CD14-positive monocyte (primary cell): ENCODE results near the gene AP2S1. TPM values are rescaled to one million over a fixed set of nuclear protein-coding genes. Genes with fewer than 3 reads are reported as not detected.

Source experiments
- DNase-seq, 3 donors: peaks; one replicate each; pipeline ENCODE4 v3.0.0-alpha.2; 2011 to 2022
- H2AFZ ChIP-seq: 2 replicates; pipeline ENCODE4 v1.6.0; 2012; ENCODE audit warnings: mild to moderate bottlenecking, low read depth, low read length, inconsistent platforms; ENCODE audit not compliant: insufficient read depth, poor library complexity, severe bottlenecking
- H3K27ac ChIP-seq, 2 donors: 1 replicate in 1 of 2; 2 replicates in 1 of 2; pipeline ENCODE4 v1.5.1; 2012 to 2013; ENCODE audit warnings: low read length in 2 of 2, control low read depth in 1 of 2, inconsistent platforms in 1 of 2, low read depth in 1 of 2, mild to moderate bottlenecking in 1 of 2
- H3K27me3 ChIP-seq, 2 donors: one replicate each; pipeline versions ENCODE4 v1.6.0 to v1.6.1; 2011 to 2013; ENCODE audit warnings: low read length in 2 of 2; ENCODE audit not compliant: control insufficient read depth in 2 of 2, insufficient read depth in 2 of 2
- H3K36me3 ChIP-seq, 2 donors: replicated peaks in 1 of 2; 1 replicate in 1 of 2; 2 replicates in 1 of 2; pipeline versions ENCODE4 v1.5.1 to v1.6.1; 2012 to 2013; ENCODE audit warnings: low read length in 2 of 2, control low read depth in 1 of 2, inconsistent platforms in 1 of 2, mild to moderate bottlenecking in 1 of 2; ENCODE audit not compliant: insufficient read depth in 2 of 2, control insufficient read depth in 1 of 2
- H3K4me1 ChIP-seq, 2 donors: 1 replicate in 1 of 2; 2 replicates in 1 of 2; pipeline versions ENCODE4 v1.5.1 to v1.6.1; 2012 to 2013; ENCODE audit warnings: low read length in 2 of 2, control low read depth in 1 of 2, inconsistent platforms in 1 of 2, mild to moderate bottlenecking in 1 of 2, moderate library complexity in 1 of 2; ENCODE audit not compliant: insufficient read depth in 2 of 2, control insufficient read depth in 1 of 2
- H3K4me2 ChIP-seq: replicated peaks from 2 replicates; pipeline ENCODE3; 2012; ENCODE audit warnings: low read length, moderate library complexity, mild to moderate bottlenecking; ENCODE audit not compliant: poor library complexity, severe bottlenecking; ENCODE audit errors: extremely low read depth
- H3K4me3 ChIP-seq, 3 experiments: fragments of 200-600 bp in 1 of 3; sonication (generic) in 1 of 3; replicated peaks in 1 of 3; 1 replicate in 2 of 3; 2 replicates in 1 of 3; pipeline ENCODE4 v1.5.1; 2011 to 2013; ENCODE audit warnings: low read length in 3 of 3, mild to moderate bottlenecking in 3 of 3, control low read depth in 2 of 3, low read depth in 2 of 3, inconsistent platforms in 1 of 3, moderate library complexity in 1 of 3
- H3K79me2 ChIP-seq: 2 replicates; pipeline ENCODE4 v1.6.0; 2012; ENCODE audit warnings: mild to moderate bottlenecking, control low read depth, inconsistent platforms, low read length, moderate library complexity; ENCODE audit not compliant: insufficient read depth
- H3K9ac ChIP-seq: 2 replicates; pipeline ENCODE4 v1.6.0; 2017; ENCODE audit warnings: low read length, mild to moderate bottlenecking; ENCODE audit not compliant: insufficient read depth, poor library complexity, severe bottlenecking
- H3K9me3 ChIP-seq, 2 donors: replicated peaks in 1 of 2; 1 replicate in 1 of 2; 2 replicates in 1 of 2; pipeline versions ENCODE4 v1.5.1 to v1.6.1; 2012 to 2013; ENCODE audit warnings: low read length in 2 of 2, control low read depth in 1 of 2; ENCODE audit not compliant: control insufficient read depth in 1 of 2, insufficient read depth in 1 of 2
- H4K20me1 ChIP-seq: 2 replicates; pipeline ENCODE4 v1.6.0; 2012; ENCODE audit warnings: mild to moderate bottlenecking, low read length, control low read depth, moderate library complexity; ENCODE audit not compliant: insufficient read depth
- H3K27ac Mint-ChIP-seq, 7 donors: one replicate each; pipeline ENCODE4 v1.8.0; 2020; ENCODE audit warnings: mild to moderate bottlenecking in 7 of 7, mixed read lengths in 7 of 7, moderate library complexity in 6 of 7, inconsistent platforms in 2 of 7
- H3K27me3 Mint-ChIP-seq, 3 donors: one replicate each; pipeline ENCODE4 v1.8.0; 2021 to 2022; ENCODE audit warnings: low read depth in 3 of 3, mild to moderate bottlenecking in 3 of 3, mixed read lengths in 3 of 3, moderate library complexity in 3 of 3, inconsistent platforms in 1 of 3
- H3K36me3 Mint-ChIP-seq, 2 donors: one replicate each; pipeline ENCODE4 v1.8.0; 2020; ENCODE audit warnings: mixed read lengths in 2 of 2, inconsistent platforms in 1 of 2, mild to moderate bottlenecking in 1 of 2
- H3K4me1 Mint-ChIP-seq: one replicate; pipeline ENCODE4 v1.8.0; 2020; ENCODE audit warnings: mild to moderate bottlenecking, mixed read lengths
- H3K4me3 Mint-ChIP-seq, 2 donors: one replicate each; pipeline ENCODE4 v1.8.0; 2020; ENCODE audit warnings: mild to moderate bottlenecking in 2 of 2, mixed read lengths in 2 of 2, moderate library complexity in 1 of 2
- H3K9me3 Mint-ChIP-seq, 7 donors: one replicate each; pipeline ENCODE4 v1.8.0; 2020 to 2022; ENCODE audit warnings: mixed read lengths in 7 of 7, mild to moderate bottlenecking in 6 of 7, moderate library complexity in 6 of 7, inconsistent platforms in 2 of 7
- CTCF ChIP-seq: fragments of 200-600 bp; IDR thresholded peaks from one replicate; pipeline ENCODE4 v1.8.0; 2022; ENCODE audit warnings: antibody characterized with exemption, mild to moderate bottlenecking
- WGBS: methylation state at CpG from one replicate; pipeline ENCODE4 v1.1.5; 2013; ENCODE audit warnings: missing lambda C conversion rate; ENCODE audit not compliant: insufficient coverage; 5-methylcytosine and 5-hydroxymethylcytosine counted together
- intact Hi-C, 2 donors: fragments of 100-400 bp; cut with micrococcal nuclease; formaldehyde crosslinking; loops; one replicate each; pipeline versions ENCODE4 v1.15.0 to v1.15.1; 2023
- polyA plus RNA-seq, 3 donors: library from polyadenylated mRNA; depleted of rRNA in 1 of 3; unstranded in 2 of 3; stranded (reverse) in 1 of 3; fragments of 300-500 nt in 2 of 3; fragments of >200 nt in 1 of 3; fragmentation: Illumina TruSeq in 2 of 3; gene quantifications; 1 replicate in 2 of 3; 2 replicates in 1 of 3; pipeline ENCODE4 v1.2.3, GENCODE V29; 2012 to 2021

AP2S1 gene
- polyA plus RNA-seq, 3 donors, result 123 to 194 (median 170) TPM

DNA sequence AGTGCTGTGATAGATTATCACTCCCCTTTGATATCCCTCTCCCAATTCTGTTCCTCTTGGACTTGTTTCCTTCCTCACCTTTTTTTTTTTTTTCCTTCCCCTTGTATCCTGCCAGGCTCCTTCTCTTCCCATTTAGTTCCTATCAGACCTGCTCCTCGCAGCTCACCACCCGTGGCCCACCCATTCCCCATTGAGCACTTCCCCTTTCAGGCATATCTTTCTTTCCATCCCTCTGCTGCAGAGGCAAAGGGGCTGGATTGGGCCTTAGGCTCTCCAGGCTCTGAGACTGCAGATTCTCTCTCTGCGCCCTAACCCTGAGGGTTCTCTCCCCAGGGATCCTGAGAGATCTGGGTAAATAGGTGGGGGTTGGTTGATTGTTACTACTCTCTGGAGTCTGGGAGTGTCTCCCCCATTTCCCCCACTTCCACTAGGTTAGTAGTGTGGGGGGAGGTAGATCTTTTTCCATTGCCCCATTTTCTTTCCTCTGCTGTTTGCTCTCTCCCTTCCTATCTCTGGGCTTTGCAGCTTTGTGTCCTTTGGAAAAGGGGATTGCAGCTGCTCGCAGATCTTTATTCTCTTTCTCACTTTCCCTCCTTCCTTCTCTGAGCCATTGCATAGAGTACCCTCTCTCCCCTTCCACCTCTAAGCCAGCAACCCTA, 12.5 kb upstream of the AP2S1 start:
- peaks cover 0 to 3% of the 10 kb centered on the region in 2 donors for H3K9me3 ChIP-seq
- peaks cover 63% of the 10 kb centered on the region for H4K20me1 ChIP-seq
- H3K4me3 ChIP-seq, result peak overlapping the region in 1 of 3 experiments; percentile 83
- TF ChIP-seq CTCF, result no peak
- H3K4me1 ChIP-seq, result peaks cover 34 to 49% of the 10 kb centered on the region in 2 donors
- no peaks in the 10 kb centered on the region for H3K27me3 ChIP-seq
- H3K9ac ChIP-seq, result no peak overlapping the region
- H2AFZ ChIP-seq, result no peak overlapping the region
- H3K36me3 ChIP-seq, result no peaks in the 10 kb centered on the region
- no peak overlapping the region for H3K27ac Mint-ChIP-seq
- intact Hi-C loops, result loop anchor here in 1 of 2 donors (10.0 kb wide), 1 partner anchor 122 kb away; no protein-coding TSS in a partner anchor
- H3K4me3 Mint-ChIP-seq, result no peak overlapping the region
- 0% methylated on average over 2 of the region's 4 CpGs for WGBS
- DNase-seq, result no peak
- peaks cover 0 to 4% (median 0%) of the 10 kb centered on the region in 7 donors for H3K9me3 Mint-ChIP-seq
- no peaks in the 10 kb centered on the region for H3K27me3 Mint-ChIP-seq
- H3K4me2 ChIP-seq, result peak overlapping the region; percentile 98
- no peak overlapping the region for H3K27ac ChIP-seq
- peaks cover 4 to 7% of the 10 kb centered on the region in 2 donors for H3K36me3 Mint-ChIP-seq
- peaks cover 28% of the 10 kb centered on the region for H3K4me1 Mint-ChIP-seq
- peaks cover 73% of the 10 kb centered on the region for H3K79me2 ChIP-seq

DNA sequence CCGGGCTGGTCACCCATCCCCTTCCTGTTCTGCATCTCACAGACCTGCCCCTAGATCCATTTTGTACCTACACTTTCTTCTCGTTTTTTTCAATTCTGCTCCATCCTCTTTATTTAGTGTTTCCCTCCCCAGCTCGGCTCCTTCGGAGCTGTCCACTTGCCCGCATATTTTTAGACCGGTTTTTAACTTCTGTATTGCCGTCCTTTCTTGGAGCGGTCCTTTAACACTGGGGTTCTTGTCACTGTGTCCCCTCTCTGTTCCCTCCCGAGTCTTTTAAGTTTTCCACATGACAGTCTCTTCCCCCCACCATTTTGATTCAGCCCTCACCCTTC, 11.8 kb upstream of the AP2S1 start:
- Mint-ChIP-seq H3K27me3 (no peaks in the 10 kb centered on the region), H3K4me3 (no peak overlapping the region), H3K36me3 (peaks cover 4 to 7% of the 10 kb centered on the region in 2 donors), H3K9me3 (peaks cover 0 to 4% (median 0%) of the 10 kb centered on the region in 7 donors), H3K27ac (no peak overlapping the region), H3K4me1 (peaks cover 28% of the 10 kb centered on the region)
- Histone ChIP-seq H3K27ac (no peak overlapping the region), H4K20me1 (peaks cover 56% of the 10 kb centered on the region), H3K4me2 (peak overlapping the region; percentile 98), H3K9me3 (peaks cover 0 to 3% of the 10 kb centered on the region in 2 donors), H3K79me2 (peaks cover 71% of the 10 kb centered on the region), H3K4me1 (peaks cover 34 to 49% of the 10 kb centered on the region in 2 donors), H3K4me3 (peak overlapping the region in 2 of 3 experiments; percentile 83 to 90), H3K36me3 (no peaks in the 10 kb centered on the region), H2AFZ (no peak overlapping the region), H3K27me3 (no peaks in the 10 kb centered on the region), H3K9ac (no peak overlapping the region)
- 57% methylated on average over 9 of the region's 9 CpGs for WGBS
- no peak for DNase-seq
- intact Hi-C loops, result loop anchor here in 1 of 2 donors (10.0 kb wide), 1 partner anchor 122 kb away; no protein-coding TSS in a partner anchor
- no peak for TF ChIP-seq CTCF
